GM21526 (cell line): ENCODE measurements around the gene HPCAL1.
"Not testable (repeated sequence)": the region's sequence is repeated elsewhere in the genome, so short reads cannot be mapped to it uniquely, and the experiment has no call there.

ENCODE experiments used
- ATAC-seq: cut with Tn5 transposase; IDR thresholded peaks from one replicate; pipeline ENCODE4 v1.9.1; 2021; ENCODE audit warnings: moderate library complexity; ENCODE audit not compliant: unreplicated experiment, low FRiP score

Gene HPCAL1

DNA sequence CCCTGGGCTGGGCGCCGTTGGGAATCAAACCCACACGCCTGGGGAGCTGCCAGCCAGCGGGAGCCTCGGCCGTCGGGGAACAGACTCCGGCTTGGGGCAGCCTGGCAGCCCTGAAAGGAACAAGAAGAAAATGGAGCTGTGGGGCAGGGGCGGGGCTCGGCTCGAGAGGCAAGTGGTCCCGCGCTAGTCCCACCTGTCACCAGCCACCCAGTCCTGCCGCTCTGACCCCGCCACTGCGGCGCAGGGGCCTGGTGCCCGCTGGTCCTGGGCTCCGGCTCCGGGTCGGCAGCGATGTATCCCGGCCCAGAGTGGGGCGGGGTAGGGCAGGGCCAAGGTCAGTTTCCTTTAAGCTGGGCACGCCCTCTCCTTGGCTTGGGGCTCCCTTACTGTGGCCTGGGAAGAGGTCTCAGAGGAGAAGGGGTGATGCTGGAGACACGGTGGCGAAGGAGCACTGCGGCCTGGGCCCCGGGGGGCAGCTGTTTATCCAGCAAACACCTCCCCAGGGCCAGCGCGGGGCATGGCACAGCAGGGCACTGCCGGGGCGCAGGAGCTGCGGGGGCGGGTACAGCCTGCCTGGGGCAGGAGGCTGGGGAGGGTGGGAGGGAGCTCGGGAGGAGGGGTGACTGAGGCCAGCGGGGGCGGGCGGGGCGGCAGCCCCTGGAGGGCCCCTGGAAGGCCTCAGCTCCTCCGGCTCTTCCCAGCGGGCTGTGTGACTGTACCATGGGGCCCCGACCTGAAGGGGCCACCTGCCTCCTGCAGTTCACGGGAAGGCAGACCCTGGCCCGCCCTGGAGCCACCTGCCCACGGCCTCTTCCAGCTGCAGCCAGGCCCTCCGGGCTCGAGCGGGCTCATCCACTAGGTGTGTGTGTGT is 129.8 kb downstream of the HPCAL1 start:
- no peak for ATAC-seq

DNA sequence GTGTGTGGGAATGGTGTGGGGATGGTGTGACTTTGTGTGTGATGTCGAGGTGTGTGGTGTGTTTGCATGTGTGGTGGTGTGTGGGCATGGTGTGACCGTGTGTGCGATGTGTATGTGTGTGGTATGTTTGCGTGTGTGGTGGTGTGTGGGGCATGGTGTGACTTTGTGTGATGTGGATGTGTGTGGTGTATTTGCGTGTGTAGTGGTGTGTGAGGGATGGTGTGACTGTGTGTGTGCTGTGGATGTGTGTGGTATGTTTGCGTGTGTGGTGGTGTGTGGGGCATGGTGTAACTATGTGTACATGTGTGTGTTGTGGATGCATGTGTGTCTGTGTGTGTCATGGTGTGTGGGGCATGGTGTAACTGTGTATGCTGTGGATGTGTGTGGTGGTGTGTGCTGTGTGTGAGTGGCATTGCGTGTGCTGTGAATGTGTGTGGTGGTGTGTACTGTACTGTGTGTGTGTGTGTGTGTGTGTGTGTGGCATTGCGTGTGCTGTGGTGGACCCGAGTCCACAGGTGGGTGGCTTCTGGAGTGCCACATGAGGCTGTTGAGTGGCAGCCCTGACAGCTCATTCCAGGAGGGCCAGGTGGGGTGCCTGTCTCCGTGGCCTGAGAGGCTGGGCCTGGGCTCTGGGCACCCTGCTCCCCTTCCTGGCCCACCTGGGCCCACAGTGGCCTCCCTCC is 130.7 kb downstream of the HPCAL1 start:
- ATAC-seq = no peak

DNA sequence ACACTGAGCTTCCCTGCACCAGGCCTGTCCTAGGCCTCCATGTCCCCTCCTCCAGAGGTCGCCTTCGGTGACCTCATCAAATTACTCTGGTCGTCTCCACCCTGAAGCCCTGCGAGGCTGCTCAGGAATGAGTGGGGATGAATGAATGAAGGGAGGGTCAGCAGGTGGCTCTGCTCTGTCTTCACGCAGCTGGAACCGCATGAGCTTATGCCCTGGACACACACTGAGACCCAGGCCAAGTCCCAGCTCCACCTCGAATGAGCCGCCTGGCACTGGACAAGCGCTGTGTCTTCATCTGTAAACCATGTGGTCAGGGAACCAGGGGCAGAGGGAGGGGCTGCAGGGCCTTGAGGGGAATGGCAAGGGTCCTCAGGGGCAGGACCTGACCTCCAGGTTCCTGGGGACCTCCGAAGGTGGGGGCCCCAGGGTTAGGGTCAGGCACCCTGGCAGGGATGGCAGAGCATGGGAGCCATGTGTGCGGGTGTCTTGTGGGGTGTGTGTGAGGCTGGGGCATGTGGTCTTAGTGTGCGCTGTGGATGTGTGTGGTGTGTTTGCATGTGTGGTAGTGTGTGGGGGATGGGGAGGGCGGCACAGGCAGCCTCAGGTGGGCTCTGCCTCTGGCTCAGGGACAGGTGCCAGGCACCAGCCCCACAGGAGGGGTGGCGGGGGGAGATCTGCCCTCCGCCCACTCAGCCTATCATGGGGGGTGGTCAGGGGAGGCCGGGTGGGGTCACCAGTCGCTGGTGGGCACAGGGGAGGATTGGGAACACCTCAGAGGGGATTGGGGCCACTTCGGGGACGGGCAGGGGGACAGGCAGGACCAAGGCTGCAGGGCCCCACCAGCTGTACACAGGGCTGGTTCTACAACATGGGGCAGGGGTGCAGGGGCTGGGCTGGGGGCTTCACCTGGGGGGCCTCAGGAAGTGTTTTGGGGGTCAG is 131.5 kb downstream of the HPCAL1 start:
- no peak for ATAC-seq

DNA sequence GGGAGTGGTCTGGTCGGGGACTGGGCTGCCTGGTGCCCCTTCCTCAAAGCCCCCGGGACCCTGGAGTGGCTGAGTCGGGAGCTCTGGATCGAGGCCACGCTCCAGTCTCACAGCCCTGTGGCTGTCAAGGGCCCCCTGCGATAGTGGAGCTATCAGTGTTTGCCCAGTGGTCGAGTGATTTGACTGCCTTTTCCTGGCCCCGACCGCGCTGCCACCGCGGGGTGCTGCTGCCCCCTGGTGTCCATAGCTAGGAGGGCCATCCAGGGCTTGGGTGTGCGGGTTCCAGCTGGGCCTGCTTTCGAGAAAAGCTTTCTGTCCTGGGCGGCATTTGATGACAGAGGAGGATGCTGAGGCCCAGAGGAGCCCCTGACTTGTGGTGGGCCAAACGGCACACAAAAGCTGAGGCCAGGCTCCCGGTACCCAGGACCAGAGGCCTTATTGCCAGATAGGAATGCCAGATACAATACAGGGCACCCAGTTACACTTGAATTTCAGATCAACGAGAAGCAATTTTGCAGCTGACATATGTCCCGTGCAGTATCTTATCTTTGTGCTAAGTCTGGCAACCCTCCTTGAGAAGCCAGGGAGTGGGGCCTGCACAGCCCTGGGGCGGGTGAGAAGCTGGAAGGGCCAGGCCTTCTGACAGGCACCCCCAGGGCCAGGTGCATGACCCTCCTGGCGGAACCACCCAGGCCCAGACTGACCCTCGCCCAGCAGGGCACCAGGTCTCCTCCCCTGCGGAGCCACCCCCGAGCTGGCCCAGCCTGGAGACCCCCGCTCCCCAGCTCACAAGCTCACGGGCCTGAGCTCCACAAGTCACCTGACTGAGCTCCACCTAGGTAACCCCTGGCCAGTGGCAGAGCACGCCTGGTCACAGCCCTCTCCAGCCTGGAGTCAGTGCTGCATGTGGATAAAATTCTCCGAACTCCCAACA is 132.4 kb downstream of the HPCAL1 start:
- ATAC-seq = peak; percentile 56

DNA sequence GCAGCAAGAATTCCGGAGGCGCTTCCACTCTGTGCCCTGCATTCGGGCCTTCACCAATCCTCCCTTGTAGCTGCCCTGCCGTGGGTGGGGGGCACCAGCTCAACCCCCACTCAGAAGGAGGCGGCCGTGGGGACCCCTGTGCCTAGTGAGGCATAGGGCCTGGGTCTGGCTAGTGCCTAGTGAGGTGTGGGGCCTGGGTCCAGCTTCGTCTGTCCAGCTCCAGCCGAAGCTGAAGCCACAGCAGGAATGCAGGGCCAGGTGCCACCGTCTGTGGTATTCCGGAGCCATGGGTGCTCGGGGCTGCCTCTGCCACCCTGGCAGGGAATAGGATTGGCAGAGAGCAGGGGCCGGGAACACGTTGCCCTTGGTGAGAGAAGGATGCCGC is 133.1 kb downstream of the HPCAL1 start:
- no peak for ATAC-seq

DNA sequence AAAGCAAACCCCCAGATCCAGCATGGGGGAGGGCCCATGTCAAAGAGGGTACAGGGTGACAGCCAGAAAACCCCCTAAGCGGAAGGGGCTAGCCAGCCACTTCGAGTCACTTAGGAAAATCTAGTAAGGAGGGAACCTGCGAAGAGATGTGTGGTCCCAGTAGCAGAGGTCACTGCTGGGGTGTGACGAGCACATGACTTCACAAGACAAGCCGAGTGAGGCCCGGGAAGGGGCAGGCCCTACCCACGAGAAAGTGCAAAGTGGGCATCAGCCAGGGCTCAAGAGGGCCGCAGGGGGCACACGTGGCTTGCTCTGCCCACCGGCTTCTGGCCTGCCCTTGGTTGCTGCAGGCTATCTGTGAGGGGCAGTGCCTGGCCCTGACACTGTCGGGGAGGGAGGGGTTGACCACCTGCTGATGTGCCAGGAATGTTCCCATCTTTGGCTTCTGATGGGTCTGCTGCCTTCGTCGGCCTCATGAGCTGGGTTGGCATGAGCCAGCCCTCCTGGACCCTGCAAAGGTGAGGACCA is 133.9 kb downstream of the HPCAL1 start:
- ATAC-seq = no peak

DNA sequence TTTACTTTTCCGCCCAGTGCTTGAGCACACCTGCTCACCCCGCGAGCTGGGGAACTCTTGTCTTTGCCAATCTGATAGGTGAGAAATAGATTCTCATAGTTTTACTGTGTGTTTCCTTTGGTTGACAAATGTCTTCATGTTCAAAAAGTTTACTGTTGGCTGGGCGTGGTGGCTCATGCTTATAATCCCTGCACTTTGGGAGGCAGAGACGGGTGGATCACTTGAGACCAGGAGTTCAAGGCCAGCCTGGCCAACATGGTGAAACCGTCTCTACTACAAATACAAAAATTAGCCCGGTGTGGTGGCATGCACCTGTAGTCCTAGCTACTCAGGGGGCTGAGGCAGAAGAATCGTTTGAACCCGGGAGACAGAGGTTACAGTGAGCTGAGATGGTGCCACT is 135.1 kb downstream of the HPCAL1 start:
- no peak for ATAC-seq

DNA sequence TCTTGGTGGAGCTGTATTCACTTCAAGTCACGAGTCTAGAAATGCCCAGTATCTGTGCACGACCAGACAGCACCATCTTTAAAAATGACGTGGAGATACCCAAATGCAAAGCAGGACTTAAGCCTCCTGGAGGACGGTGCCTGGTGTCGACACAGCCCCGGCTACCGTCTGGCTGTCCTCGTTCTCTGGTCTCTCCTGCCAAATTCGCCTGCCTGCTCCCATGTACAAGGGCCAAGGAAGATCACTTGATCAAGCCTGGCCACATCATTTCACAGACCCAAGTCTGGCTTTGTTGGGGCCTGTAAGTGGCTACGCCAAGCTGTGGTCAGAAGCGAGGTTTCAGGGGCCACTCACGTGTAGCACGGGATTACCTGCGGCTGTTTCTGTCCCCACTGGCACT is 136.0 kb downstream of the HPCAL1 start:
- ATAC-seq = no peak

DNA sequence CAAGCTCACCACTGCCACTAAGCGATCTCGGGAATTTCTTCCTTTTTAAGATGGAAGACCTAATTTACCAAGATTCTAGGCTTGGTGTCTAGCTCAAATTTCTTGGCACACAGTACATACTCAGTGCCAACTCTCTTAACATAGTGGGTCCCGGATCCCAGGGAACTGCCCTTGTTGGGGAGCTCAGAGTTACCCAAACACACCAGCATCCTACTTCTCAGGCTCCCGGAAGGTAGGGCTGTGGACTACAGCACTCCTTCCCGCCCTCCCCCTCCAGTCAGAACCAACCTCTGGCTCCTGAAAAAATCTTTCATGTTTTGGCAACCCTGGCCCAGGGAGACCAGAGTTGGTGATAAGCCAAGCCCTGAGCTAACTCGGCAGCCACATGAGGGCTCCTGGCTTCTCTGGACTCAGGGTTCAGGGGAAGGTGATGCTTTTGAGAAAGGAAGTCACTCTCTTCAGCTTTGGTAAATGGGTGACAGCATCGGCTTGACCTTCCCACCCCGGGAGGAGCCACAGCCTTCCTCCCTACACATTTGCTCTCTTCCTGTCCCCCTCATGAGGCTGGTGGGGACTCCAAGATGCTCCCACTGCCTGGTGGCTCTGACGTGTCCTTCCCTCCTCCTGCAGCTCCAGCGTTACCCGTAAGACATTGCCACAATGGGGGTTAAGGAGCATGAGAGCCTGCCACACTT is 136.6 kb downstream of the HPCAL1 start:
- no peak for ATAC-seq

DNA sequence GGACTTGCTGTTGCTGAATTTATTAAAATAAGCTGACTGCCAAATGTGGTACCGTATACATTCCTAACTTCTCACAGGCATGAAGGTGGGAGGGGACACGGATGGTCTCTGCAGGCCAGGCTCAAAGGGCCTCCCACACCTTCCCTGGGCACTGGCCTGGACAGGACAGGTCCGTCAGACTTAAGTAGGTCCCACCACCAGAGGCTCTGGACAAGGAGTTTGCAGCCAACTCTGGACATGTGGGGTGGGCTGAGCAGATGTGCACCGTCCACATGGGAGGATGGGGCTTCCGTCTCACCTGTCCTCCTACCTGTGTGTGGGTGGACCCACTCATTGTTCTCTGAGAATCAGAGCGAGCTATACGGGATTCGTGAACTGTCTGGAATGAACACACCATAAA is 137.3 kb downstream of the HPCAL1 start:
- no peak for ATAC-seq

DNA sequence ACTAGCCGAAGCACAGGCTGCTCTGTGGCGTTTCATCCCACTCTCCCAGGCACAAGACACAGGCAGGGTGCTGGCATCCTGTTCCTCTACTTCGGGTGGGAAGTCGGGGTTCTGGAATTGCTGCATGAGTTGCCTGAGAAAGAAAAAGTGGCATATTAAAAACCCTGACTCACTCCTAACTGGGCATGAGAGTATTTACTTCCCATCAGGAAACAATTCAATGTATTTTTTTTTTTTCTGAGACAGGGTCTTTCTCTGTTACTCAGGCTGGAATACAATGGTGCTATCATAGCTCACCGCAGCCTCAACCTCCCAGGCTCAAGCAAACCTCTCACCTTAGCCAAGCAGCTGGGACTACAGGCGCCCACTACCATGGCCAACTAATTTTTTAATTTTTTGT is 138.0 kb downstream of the HPCAL1 start:
- ATAC-seq = no peak

DNA sequence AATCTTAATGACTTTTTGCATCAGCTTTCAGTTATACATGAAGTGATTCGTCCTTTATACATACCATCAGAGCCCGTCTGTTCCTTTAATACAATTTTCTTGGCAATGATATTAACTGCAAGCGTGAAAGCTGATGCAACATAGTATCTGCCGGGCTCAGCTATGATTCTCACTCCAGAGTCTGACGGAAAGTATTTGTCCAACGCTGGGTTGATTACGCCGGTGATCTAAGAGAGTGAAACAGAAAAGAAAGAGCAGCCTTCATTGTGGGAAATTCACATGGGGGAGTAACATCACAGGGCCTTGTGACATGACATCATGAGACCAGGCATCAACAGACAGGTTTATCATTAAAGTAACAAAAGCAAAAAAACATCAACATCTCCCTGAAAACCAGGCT is 139.2 kb downstream of the HPCAL1 start:
- no peak for ATAC-seq

DNA sequence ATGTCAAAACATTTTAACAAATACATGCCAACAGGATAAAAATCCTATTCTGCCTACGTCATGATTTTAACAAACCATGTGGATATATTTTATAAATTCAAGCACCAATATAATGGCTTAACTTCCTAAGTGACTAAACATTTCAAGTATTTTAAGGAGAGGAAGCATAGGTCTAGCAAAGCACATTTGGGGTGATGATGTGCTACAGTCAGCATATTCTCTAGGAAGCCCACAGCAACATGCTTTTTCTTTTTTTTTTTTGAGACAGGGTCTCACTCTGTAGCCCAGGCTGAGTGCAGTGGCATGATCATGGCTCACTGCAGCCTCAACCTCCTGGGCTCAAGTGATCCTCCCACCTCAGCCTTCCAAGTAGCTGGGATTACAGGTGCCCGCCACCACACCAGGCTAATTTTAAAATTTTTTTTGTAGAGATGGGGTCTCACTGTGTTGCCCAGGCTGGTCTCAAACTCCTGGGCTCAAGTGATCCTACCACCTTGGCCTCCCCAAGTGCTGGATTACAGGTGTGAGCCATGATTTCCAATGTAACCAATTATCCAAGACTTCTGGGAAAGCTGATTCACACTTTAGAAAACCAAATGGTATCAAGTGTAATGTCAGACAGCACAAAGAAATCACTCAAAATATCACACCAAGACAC is 139.9 kb downstream of the HPCAL1 start:
- ATAC-seq = not testable (repeated sequence)

DNA sequence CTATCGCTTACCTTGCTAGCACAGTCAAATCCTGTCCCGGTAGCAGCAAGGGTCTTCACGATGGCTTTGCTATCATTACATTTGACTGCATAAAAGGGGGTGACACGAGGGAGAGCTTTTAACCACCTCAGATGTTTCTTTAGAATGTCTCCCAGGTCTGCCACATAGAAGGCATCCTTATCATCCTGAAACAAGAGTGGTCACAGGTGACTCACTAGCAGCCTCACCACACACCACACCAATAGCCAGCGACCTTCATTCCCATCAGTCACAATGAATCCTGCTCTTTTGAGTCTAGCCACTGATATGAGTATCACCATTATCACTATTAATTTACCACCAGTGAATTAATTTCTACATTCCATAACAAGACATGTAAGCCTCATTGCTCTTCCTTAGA is 141.8 kb downstream of the HPCAL1 start:
- ATAC-seq = no peak

DNA sequence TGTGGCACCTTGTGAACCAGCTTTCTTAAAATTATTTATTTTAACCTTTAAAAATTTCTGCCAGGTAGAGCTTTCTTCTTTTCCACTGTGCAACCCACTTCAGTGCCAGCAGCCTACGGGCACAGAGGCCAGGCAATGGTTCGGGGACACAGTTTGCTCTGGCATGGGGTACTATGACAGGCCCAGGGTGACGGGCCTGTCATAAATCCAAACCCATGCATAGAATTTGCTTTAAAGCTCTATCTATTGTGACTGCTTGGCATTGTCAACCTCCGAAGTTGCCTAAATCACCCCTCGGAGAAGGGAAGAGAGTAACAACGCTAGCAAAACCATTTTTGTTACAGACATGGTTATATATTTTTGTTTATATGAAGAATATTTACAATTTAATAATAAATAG is 143.9 kb downstream of the HPCAL1 start:
- no peak for ATAC-seq

DNA sequence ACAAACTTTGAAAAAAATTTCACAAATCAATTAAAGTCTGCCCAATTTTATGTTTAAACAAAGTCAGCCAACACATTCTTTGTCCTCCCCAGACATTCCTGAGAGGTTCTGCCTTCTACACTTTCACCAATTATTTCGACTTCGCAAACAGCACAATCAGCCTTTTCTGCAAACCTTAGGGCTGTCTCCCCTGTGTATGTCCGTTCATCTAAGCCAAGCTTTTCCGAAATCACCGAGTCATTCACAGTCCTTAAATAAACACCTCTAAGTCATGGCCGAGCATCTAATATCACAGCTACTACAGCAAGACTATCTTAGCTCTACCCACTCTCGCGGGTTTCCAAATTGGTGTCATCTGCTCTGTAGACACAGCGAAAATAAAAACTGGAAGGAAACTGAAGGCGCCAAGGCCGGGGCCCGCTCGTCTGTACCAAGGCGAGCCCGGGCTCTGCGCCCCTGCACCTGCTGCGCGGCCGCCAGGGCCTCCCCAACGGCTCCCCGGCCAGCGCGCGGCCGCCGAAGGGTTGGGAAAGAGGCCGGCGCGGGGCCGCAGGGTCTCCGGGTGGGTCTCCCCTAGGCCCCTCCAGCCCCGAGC is 144.7 kb downstream of the HPCAL1 start:
- ATAC-seq = peak; percentile 26

DNA sequence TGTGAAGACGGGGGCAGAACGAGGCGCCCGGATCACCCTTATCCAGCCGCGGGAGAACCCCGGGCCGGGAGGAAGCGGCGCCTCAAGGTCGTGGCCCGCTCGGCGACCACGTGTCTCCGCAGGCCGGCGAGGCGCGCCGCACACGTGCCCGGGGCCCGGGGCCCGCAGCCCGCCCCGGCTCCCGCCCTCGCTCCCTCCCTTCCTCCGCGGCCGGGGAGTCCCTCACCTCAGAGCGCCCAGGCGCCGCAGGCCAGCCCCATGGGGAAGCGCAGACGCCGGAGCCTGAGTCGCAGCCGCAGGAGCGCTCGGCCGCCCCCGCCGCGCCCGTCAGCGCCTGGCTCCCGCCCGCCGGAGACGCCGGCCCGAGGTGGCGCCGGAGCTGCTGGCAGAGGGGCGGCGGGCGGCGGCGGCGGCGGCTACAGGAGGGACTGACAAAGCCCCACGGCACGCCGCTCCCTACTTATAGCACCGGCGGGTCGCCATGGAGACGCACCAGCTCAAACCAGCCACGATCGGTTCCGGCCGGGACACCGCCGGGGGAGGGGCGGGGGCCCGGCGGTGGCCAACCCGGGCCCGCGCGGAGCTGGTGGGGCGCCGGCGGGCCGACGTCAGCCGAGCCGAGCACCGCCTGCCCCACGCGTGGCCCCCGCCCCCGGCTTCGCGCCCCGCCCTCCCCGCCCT is 145.3 kb downstream of the HPCAL1 start, which contains the start of gene ODC1:
ODC1 (minus strand) TSS at position 433 of the 681 bp plus-strand sequence. CDS start 3,295 bp downstream, outside the sequence.
- peak; percentile 62 for ATAC-seq
